GM19351 (cell line): ENCODE data around the gene WDR49.

ENCODE experiments used
- ATAC-seq: cut with Tn5 transposase; IDR thresholded peaks from one replicate; pipeline ENCODE4 v1.9.1; 2021; ENCODE audit warnings: mild to moderate bottlenecking, moderate library complexity; ENCODE audit not compliant: unreplicated experiment

The WDR49 gene

GRCh38 chr3:167653760-167654159 is at the start of gene WDR49:
WDR49 (minus strand) TSS chr3:167653942; CDS start chr3:167653425, 517 bp downstream.
- peak; percentile 53 for ATAC-seq

DNA sequence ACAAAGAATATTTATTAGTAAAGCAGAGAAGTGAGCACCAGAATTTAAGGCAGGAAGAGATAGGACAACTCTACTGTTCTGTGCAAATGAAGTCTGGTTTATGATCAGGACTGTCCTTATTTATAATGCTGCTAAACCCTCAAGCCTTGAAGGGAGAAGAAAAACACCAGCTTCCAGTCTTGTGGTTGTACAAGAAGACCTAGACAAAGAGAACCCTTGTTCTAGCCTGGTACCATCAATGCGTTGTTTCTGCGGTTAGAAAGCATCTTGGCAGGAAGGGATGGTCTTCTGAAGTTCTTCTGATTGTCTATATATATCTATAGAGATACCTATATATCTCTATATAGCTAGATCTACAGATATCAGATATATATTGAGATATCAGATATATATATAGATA is 47.2 kb upstream of the WDR49 start:
- ATAC-seq = no peak

GRCh38 chr3:167700046-167700445 is 46.3 kb upstream of the WDR49 start:
- ATAC-seq = no peak

- ATAC-seq = no peak
Measured at GRCh38 chr3:167694121-167694520, 40.4 kb upstream of the WDR49 start.

- peak; percentile 100 for ATAC-seq
Measured at GRCh38 chr3:167691366-167691765, 37.6 kb upstream of the WDR49 start.

- peak; percentile 89 for ATAC-seq
Measured at GRCh38 chr3:167684388-167684993, 30.7 kb upstream of the WDR49 start.

GRCh38 chr3:167679526-167679925 is 25.8 kb upstream of the WDR49 start:
- no peak for ATAC-seq

DNA sequence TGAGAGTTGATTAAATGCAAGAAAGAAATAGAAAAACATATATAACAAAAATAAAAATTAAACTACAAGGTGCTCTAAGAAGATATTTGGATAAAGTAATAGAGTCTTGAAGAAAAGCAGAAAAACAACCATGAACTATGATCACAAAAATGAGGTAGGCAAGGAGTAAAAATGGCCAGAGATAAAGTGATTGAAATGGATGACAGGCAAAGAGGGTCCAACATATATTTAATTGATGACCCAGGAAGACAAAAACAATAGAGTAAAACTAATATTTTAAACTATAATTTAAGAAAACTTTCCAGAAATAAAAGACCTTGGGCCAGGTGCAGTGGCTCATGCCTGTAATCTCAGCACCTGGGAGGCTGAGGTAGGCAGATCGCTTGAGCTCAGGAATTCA is 22.1 kb upstream of the WDR49 start:
- ATAC-seq = no peak

GRCh38 chr3:167673221-167673620 is 19.5 kb upstream of the WDR49 start:
- ATAC-seq = no peak

GRCh38 chr3:167671878-167672427 is 18.2 kb upstream of the WDR49 start:
- no peak for ATAC-seq

DNA sequence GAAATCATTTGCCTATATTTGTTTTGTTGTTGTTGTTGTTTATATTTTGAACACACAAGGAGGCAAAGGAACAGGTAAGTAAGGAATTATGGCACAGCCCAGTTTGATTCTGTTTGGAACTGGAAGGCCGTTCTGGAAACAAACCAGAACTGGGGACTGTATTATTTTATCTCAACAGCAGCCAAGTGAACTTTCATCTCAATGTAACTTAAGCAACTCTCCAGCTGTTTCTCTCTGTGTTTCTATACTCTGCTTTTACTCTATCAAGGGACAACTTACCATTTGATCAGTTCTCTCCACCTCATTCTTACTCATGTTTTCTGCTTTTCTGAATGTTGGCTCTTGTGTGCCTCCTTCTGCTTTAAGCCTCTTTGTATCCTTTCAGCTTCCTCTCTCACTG is 16.0 kb upstream of the WDR49 start:
- ATAC-seq = no peak

GRCh38 chr3:167668651-167669050 is 14.9 kb upstream of the WDR49 start:
- ATAC-seq = no peak

GRCh38 chr3:167666563-167666962 is 12.8 kb upstream of the WDR49 start:
- no peak for ATAC-seq

DNA sequence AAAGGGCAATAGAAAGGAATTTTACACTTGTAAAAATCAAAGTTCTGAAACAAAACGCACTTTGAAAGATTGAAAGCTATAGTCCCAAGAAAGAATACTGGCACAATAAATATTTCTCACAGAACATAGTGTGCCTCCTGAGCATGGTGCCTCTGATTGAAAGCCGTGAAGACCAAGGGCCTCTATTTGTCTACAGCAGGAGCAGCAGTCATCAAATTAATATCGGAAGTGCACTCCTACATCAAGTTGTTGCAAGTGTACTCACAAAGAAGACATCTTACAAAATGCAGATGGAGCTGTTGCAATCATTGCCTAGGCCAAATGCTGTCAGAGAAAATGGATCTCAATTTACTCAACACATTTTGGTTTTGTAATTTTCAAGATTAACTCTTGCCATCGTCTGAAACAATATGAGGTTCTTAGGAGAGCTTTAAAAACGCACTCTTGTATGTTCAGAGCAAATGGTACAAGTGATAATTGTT is 9.2 kb upstream of the WDR49 start:
- ATAC-seq = no peak

DNA sequence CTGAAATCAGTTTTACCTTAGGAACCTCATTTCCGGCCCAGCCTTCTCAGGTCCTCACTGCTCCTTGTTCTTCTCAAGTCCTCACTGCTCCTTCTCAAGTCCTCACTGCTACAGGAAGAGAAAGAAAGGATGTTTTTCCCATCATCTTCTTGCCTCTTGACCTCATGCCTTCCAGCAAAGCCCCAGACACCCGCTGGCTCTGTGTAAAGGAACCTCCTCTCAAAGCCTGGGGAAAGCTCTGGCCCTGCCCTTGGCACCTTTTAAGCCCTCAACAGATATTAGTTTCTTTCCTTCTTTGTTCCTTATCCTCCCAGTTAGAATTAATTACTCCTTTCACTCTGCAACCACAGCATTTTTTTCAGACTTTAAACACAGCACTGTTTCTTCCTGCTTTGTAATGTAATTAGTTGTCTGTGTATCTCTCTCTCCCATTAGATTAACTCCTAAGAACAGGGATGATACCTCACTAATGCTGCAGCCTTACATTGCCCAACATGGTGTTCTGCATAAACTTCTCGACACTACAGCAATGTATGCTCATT is 4.0 kb upstream of the WDR49 start:
- no peak for ATAC-seq

DNA sequence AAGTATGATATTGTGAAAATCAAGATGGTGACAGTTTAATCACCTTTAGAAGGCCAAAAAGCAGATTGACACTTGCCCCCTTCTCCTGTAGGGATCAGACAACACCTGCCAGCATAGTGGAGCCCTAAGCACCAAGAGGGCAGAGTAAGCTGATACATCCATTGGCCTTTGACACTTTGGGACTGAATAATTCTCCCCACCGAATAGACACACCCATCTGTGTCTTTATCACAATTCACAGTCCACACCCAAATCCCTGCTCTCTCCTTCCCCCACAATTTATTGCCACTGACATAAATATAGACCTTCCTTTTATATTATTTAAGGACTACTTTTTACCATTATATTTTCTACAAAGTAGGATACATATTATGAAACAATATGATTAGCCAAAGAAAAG is 3.1 kb upstream of the WDR49 start:
- ATAC-seq = no peak

GRCh38 chr3:167653155-167653554 is 587 bp downstream of the WDR49 start:
- ATAC-seq = no peak

GRCh38 chr3:167651826-167652225 is 1.9 kb downstream of the WDR49 start:
- ATAC-seq = no peak

- no peak for ATAC-seq
Measured at GRCh38 chr3:167650459-167650858, 3.3 kb downstream of the WDR49 start.

GRCh38 chr3:167649746-167650145 is 4.0 kb downstream of the WDR49 start:
- ATAC-seq = no peak

GRCh38 chr3:167644611-167645010 is 9.1 kb downstream of the WDR49 start:
- no peak for ATAC-seq

DNA sequence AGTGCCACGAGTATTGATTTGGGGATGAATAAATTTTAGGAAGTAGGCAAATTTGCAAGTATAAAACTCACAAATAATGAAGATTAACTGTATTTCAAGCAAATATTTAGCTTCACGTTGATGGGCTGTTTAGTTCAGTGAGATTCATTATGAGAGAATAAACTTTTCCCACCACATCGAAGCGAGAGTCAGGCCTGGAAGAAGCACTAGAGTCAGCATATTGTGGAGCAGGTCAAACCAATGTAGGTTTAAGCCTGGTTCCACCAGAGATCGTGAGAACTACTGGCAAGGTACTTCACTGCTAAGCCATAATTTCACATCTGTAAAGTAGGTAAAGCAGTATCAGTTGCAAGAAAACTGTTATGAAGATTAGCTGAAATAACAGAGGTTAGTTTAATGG is 22.3 kb downstream of the WDR49 start:
- ATAC-seq = no peak

DNA sequence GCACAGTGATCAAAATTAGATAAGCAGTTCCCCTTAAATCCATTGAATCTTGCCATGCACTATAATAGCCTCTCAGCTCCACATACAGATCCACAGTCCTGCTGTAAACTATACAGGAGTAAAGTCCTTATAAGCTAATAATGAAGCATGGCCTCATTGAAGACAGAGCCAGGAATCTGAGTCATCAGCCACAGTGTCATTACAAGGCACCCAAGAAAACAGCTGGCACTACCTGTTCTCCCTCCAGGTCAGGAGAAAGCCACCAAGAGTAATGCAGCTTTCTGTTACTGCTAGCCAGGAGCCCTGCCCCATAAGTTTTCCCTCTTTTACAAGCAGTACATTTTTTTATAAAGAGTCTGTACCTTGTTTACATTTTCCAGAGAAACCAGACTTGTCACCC is 27.3 kb downstream of the WDR49 start:
- ATAC-seq = no peak
